OCI-LY3 (cell line): ENCODE measurements around the gene DLGAP4.

Experiments used
- H2AFZ ChIP-seq: fragments of 200-600, 300-600 bp; shearing (Covaris generic); 2 replicates; pipeline ENCODE4 v1.6.0; 2014; ENCODE audit warnings: antibody characterized with exemption, low read depth, low read length
- H3K27ac ChIP-seq: fragments of 200-600, 300-600 bp; sonication (generic); 2 replicates; pipeline ENCODE4 v1.5.1; 2014; ENCODE audit warnings: mild to moderate bottlenecking, low read length, moderate library complexity, mixed read lengths
- H3K27me3 ChIP-seq: fragments of 200-600, 300-600 bp; sonication (generic); 2 replicates; pipeline ENCODE4 v1.6.1; 2014; ENCODE audit warnings: low read depth, low read length, mixed read lengths
- H3K36me3 ChIP-seq: fragments of 200-600, 300-600 bp; sonication (generic); replicated peaks from 2 replicates; pipeline ENCODE3; 2014; ENCODE audit warnings: low read depth, low read length, mixed read lengths
- H3K4me1 ChIP-seq: fragments of 300-600, 200-600 bp; sonication (generic); 2 replicates; pipeline ENCODE4 v1.6.1; 2014; ENCODE audit warnings: low read length, mixed read lengths
- H3K4me2 ChIP-seq: fragments of 200-600, 300-600 bp; sonication (generic); 2 replicates; pipeline ENCODE4 v1.6.1; 2014; ENCODE audit warnings: low read length, mixed read lengths
- H3K4me3 ChIP-seq: fragments of 300-600, 200-600 bp; sonication (generic); 2 replicates; pipeline ENCODE4 v1.5.1; 2014; ENCODE audit warnings: antibody characterized with exemption, mild to moderate bottlenecking, low read length, moderate library complexity
- H3K79me2 ChIP-seq: fragments of 300-600, 200-600 bp; shearing (Covaris generic); 2 replicates; pipeline ENCODE4 v1.6.1; 2014; ENCODE audit warnings: mild to moderate bottlenecking, low read length, mixed read lengths
- H3K9ac ChIP-seq: fragments of 300-600, 200-600 bp; shearing (Covaris generic); 2 replicates; pipeline ENCODE4 v1.6.0; 2014; ENCODE audit warnings: mild to moderate bottlenecking, low read length, moderate library complexity
- H3K9me3 ChIP-seq: fragments of 200-600, 300-600 bp; shearing (Covaris generic); 2 replicates; pipeline ENCODE4 v1.6.1; 2014; ENCODE audit warnings: low read length, mixed read lengths; ENCODE audit not compliant: insufficient read depth
- H4K20me1 ChIP-seq: fragments of 200-600, 300-600 bp; sonication (generic); 2 replicates; pipeline ENCODE4 v1.6.1; 2016; ENCODE audit warnings: low read length, mixed read lengths; ENCODE audit not compliant: insufficient read depth
- CTCF ChIP-seq: fragments of 200-600, 300-600 bp; sonication (generic); IDR thresholded peaks from 2 replicates; pipeline ENCODE4 v1.5.1; 2014; ENCODE audit warnings: antibody characterized with exemption, low read length, low read depth
- EZH2phosphoT487 ChIP-seq: fragments of 200-600 bp; shearing (Covaris generic); IDR thresholded peaks from 2 replicates; pipeline ENCODE4 v1.6.1; 2018; ENCODE audit warnings: antibody characterized with exemption, mixed run types, low read depth

The DLGAP4 gene

DNA sequence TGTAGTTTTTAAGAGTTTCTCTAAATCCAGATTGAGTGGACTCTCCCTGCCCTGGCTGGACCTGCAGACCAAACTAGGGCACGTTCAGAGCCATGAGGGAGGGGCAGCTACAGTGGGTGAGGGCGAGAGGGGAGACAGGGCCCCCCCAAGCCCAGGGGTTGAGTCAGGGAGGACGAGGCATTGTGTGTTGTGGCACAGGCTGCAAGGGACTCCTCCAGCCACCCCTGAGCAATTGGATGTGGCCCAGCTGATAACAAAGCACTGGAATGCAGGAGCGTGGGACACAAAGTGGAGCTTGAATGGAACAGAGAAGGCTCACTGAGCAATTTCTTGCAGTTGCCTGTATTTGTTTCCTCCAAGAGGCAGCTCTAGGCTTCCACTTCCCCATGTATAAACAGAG lies 191.7 kb downstream of the DLGAP4 start:
- no peaks in the 10 kb centered on the region for H4K20me1 ChIP-seq
- TF ChIP-seq EZH2phosphoT487 (no peak), CTCF (no peak)
- H3K4me1 ChIP-seq: no peaks in the 10 kb centered on the region
- no peak overlapping the region for H3K4me3 ChIP-seq
- no peaks in the 10 kb centered on the region for H3K9me3 ChIP-seq
- peaks cover 8% of the 10 kb centered on the region for H3K36me3 ChIP-seq
- H3K4me2 ChIP-seq: no peak overlapping the region
- H3K27me3 ChIP-seq: no peaks in the 10 kb centered on the region
- no peak overlapping the region for H3K27ac ChIP-seq
- H3K9ac ChIP-seq: no peak overlapping the region
- no peak overlapping the region for H2AFZ ChIP-seq
- H3K79me2 ChIP-seq: no peaks in the 10 kb centered on the region

DNA sequence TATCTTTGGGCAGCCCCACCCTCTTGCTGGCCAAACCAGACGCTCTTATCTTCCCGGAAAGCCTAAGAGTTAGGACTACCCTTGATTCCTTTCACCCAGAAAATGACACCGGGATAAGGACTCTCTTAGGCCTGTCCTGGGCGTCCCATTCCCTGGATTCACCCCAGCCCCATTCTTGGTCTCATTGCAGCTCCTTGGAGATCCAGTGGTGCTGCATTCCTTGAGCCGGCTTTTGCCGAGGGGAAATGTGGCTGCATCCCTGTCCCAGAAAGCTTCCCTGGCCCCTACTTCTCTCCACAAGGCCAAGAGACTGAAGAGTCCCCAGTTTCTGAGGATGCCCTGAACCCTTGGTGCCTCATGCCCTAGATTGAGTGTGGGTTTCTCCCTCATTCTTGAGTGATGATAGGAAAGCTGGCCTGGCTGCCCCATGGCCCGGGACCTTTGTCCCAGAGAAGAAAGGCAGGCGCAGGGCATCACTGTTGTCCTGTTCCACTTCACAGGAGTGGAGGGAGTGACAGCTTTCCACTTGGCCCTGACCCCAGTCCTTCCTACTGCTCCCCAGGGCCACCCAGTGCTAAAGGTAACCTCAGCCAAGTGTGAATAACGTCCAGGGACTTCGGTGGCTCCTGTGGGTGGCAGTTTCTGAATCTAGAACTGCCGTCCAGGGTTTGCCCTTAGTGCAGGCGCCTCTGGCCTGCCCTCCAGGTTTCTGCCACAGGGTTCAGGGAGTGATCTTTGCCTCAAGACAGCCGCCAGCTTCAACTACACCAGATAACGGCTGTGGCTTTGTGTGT lies 192.4 kb downstream of the DLGAP4 start:
- no peak overlapping the region for H2AFZ ChIP-seq
- no peak for TF ChIP-seq EZH2phosphoT487
- no peak overlapping the region for H3K9ac ChIP-seq
- peaks cover 8% of the 10 kb centered on the region for H3K36me3 ChIP-seq
- H3K4me2 ChIP-seq: no peak overlapping the region
- no peak overlapping the region for H3K4me3 ChIP-seq
- H3K4me1 ChIP-seq: no peaks in the 10 kb centered on the region
- no peaks in the 10 kb centered on the region for H3K79me2 ChIP-seq
- no peaks in the 10 kb centered on the region for H3K27me3 ChIP-seq
- no peaks in the 10 kb centered on the region for H3K9me3 ChIP-seq
- H3K27ac ChIP-seq: no peak overlapping the region
- H4K20me1 ChIP-seq: no peaks in the 10 kb centered on the region

- Histone ChIP-seq H3K9me3 (no peaks in the 10 kb centered on the region), H3K27ac (no peak overlapping the region), H3K9ac (no peak overlapping the region), H3K4me1 (no peaks in the 10 kb centered on the region), H3K79me2 (no peaks in the 10 kb centered on the region), H3K27me3 (no peaks in the 10 kb centered on the region), H2AFZ (no peak overlapping the region), H3K4me2 (no peak overlapping the region), H3K36me3 (peaks cover 8% of the 10 kb centered on the region), H4K20me1 (no peaks in the 10 kb centered on the region), H3K4me3 (no peak overlapping the region)
- TF ChIP-seq EZH2phosphoT487: no peak
- no peak for TF ChIP-seq CTCF
Measured at GRCh38 chr20:36499211-36499610, 193.1 kb downstream of the DLGAP4 start.

DNA sequence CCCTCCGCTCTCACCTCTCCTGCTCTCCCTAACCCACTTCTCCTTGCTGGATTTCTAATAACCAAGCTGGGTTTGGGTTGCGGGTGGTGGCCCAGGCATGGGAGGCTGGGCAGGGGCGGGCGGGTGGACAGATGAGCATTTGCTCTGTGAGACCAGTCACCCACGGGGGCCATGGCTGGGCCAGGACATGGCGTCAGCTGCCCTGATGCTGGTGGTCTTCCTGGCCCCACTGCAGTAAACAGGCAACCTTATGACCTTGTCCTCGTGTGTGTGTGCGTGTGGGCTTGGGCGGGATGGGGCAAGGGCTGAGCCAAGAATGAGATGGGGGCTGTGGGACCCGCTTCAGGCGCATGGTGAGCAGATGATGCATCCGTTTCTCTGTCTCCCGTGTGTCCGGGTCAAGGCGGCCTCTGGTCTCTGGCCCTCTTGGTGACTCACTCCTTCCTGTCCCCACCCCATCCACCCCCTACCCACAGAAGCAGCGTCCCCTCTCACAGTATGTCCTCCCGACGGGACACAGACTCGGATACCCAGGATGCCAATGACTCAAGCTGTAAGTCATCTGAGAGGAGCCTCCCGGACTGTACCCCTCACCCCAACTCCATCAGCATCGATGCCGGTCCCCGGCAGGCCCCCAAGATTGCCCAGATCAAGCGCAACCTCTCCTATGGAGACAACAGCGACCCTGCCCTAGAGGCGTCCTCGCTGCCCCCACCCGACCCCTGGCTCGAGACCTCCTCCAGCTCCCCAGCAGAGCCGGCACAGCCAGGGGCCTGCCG lies 193.8 kb downstream of the DLGAP4 start:
- Histone ChIP-seq H3K4me3 (no peak overlapping the region), H3K79me2 (no peaks in the 10 kb centered on the region), H3K9me3 (no peaks in the 10 kb centered on the region), H2AFZ (no peak overlapping the region), H3K36me3 (peaks cover 8% of the 10 kb centered on the region), H3K4me2 (no peak overlapping the region), H3K27ac (no peak overlapping the region), H4K20me1 (no peaks in the 10 kb centered on the region), H3K9ac (no peak overlapping the region), H3K4me1 (no peaks in the 10 kb centered on the region), H3K27me3 (no peaks in the 10 kb centered on the region)
- TF ChIP-seq CTCF: no peak
- TF ChIP-seq EZH2phosphoT487: no peak
